COLO668 (cell line): ENCODE data around the gene TAS2R40.

Experiments used
- DNase-seq: peaks from one replicate; lab custom pipeline; 2025; ENCODE audit not compliant: unreplicated experiment; lab: John Stamatoyannopoulos, UW

TAS2R40 gene

GRCh38 chr7:143222782-143223181 is 945 bp downstream of the TAS2R40 start:
- DNase-seq = no peak

DNA sequence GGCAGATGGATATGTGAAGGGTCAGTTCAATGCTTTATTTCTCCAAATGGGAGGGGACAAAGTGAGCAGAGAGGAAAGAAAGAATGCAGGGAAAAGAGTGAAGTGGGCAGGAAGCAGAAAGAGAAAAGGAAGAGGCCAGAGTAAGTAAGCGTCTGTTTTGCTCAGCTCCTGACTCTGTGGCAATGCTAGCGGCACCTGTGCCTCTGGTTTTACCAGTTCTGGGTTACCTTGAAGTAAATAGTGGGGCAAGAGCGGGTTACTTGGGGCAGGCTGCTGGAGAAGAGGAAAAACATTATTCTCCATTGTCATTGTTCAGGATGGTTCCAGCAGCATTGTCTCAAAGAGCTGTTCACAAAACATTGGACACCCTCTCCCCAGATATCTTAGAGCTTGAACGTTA is 1.9 kb downstream of the TAS2R40 start:
- no peak for DNase-seq

GRCh38 chr7:143225047-143225446 is 3.2 kb downstream of the TAS2R40 start:
- DNase-seq = no peak

DNA sequence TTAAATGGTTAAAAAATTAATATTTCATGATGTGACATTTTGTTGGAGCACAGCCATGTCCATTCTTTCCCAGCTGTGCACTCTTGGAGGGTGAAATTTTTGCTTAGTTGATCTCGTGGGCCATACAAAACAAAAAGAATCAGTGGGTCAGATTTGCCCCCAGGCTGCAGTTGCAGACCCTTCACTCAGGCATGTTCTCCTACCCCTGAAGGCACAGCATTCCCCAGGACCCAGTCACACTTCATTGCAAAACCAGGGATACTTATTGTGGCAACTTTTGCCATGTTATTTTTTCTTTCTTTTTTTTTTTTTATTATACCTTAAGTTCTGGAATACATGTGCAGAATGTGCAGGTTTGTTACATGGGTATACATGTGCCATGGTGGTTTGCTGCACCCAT is 6.0 kb downstream of the TAS2R40 start:
- DNase-seq = no peak

DNA sequence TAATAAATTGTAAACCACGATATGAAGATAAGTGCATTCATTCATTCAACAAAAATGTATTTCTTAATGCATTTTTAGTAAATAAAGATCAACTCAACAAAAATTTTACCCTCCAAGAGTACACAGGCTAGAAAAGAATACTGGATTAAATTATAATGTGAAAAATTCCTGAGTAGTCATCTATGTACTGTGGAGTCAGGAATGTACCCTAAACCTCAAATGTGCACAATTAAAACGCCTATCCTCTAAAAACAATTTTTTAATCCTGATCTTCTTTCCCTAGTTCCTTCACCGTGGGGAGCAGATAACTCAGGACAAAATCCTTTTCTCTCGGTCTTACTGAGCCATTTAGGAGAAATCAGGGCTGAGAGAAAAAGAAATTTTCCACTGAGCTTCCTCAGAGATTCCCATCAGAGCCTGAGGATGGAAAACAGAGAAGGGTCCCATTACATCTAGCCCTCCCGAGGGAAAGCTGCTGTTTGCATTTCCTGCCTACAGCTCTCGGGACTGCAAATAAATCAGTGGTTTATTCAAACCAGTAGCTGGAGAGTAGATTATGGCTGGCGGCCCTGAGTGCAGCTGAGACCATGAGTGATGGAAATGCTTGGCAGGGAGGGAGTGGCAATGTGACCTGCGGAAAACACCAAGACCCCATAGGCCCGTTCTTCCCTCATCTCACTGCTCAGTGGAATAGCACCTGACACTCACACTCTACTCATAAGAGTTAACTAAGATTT is 7.4 kb downstream of the TAS2R40 start:
- DNase-seq = no peak

- DNase-seq = no peak
These were observed 9.0 kb downstream of the TAS2R40 start for GRCh38 chr7:143230602-143231457.

DNA sequence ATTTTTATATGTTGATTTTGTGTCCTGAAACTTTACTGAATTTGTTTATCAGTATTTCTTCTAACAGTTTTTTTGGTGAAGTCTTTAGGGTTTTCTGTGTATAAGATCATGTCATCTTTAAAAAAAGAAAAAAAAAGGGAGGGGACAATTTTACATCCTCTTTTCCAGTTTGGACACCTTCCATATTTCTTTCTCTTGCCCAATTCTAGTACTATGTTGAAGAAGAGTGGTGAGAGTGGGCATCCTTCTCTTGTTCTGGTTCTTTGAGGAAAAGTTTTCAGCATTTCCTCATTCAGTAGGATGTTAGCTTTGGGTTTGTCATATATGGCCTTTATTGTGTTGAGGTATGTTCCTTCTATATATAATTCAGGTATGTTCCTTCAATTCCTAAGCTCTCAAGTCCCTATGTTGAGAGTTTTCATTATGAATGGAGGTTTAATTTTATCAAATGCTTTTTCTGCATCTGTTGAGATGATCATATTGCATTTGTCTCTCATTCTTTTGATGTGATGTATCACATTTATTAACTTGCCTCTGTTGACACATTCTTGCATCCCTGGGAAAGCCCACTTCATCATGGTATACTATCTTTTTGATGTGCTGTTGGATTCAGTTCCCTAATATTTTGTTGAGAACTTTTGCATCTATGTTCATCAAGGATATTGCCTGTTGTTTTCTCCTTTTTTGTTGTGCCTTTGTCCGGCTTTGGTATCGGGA is 12.1 kb downstream of the TAS2R40 start:
- DNase-seq = no peak

DNA sequence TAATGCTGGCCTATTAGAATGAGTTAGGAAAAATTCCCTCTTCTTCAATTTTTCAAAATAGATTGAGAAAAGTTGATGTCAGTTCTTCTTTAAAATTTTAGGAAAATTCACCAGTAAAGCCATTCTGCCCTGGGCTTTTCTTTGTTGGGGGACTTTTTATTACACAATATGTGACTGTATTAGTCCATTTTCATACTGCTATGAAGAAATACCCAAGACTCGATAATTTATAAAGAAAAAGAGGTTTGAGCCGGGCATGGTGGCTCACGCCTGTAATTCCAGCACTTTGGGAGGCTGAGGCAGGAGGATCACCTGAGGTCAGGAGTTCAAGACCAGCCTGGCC is 12.7 kb downstream of the TAS2R40 start:
- DNase-seq = no peak

GRCh38 chr7:143235561-143235960 is 13.7 kb downstream of the TAS2R40 start:
- DNase-seq = no peak

DNA sequence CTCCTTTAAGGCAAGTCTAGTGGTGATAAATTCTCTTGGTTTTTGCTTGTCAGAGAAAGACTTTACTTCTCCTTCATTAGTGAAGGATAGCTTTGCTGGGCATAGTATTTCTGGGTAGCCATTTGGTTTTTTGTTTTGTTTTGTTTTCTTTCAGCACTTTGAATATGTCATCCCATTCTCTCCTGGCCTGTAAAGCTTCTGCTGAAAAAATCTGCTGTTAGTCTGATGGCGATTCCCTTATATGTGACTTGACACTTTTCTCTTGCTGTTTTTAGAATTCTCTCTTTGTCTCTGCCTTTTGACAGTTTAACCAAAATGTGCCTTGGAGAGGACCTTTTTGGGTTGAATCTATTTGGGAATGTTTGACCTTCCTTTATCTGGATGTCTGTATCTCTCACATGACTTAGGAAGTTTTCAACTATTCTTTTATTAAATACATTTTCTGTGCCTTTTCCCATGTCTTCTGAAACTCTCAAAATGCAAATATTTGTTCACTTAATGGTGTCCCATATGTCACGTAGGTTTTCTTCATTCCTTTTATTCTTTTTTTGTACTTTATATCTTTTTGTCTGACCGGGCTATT is 14.7 kb downstream of the TAS2R40 start:
- DNase-seq = no peak

GRCh38 chr7:143237366-143237765 is 15.5 kb downstream of the TAS2R40 start:
- no peak for DNase-seq

DNA sequence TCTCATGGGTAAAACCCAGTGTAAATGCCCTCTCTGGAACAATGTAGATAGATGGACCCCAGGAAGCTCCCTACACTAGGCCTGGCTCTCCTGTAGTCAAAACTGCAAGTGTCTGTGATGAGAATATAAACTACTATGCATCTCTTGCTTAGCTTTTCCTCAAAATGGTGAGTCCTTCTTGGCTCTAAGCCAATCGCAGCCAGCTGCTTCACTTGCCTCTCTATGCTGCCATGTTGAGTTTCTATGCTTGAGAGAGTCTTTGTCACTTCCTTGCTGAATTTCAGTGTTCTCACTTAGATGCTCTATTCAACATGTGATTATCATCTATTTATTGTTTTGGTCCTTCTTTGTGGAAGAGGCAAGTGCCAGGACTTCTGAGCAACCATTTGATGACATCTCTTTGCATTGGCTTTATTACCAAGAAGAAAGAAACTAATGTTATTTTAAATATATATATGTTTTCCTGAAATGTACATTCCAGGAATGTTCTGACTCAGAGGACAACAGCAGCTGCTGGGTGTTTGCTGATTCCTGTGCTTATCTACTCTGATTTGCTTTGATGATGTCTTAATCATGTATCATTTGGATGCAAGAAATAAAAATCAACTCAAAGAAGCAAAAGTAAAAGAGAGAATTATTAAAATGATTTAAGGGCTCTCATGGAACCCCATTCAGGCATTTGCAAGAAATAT is 16.6 kb downstream of the TAS2R40 start:
- DNase-seq = no peak

- no peak for DNase-seq
These were observed 18.0 kb downstream of the TAS2R40 start for GRCh38 chr7:143239813-143240212.

DNA sequence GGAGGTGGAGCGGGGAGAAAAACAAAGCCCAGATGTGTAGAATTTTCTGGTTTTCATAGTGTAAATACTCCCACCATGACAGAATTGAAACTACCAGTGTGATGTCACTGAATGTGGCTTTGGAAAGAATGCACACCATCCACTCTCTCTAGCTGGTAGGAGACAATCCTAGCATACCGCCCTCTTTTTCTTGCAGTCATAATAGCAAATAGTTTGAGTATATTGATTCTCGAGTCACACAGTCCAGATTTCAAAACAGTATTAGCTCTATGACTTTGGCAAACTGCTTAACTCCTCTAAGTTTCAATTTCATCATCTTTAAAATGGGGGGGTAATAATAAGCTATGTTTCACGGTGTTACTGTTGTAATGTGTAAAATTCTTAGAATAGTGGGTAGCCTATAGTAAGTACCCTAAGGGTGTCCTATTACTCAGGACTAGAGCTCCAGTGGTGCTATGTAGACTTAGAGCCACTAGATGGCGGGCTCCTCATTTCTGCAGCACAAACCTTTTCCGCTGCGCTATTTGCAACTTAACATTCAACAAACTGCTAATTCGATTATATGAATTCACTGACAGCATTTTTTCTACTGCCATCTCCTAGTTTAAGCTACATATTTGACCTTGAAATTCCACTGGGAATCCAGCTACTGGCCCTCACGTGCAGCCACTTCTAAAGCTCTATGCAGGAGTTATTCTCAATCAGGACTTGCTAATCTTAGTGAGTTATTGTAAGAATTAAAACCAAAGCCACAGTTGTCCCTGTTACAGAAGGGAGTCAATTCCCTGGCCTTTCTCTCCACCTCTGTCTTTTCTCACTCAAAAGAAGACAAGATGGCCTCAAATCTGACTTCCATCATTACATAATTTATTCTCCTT is 18.7 kb downstream of the TAS2R40 start:
- peak; percentile 48 for DNase-seq

GRCh38 chr7:143242306-143242705 is 20.5 kb downstream of the TAS2R40 start:
- DNase-seq = no peak

- no peak for DNase-seq
These were observed 21.3 kb downstream of the TAS2R40 start for GRCh38 chr7:143243111-143243510.

GRCh38 chr7:143243614-143244013 is 21.8 kb downstream of the TAS2R40 start:
- DNase-seq = no peak

DNA sequence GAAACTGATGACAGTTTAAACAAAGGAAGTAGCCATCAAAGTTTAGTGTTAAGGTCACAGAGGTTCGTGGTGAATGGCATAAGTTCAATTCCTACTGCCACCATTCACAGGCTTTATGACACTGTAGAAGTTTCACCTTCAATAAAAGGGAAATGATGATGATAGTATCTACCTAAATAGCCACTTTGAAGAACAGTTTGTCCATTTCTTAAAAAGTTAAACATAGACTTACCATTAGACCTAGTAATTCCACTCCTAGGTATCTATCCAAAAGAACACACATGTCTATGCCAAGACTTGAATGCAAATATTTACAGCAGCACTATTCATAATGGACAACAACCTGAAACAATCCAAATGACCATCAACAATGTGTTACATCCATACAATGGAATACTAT is 22.5 kb downstream of the TAS2R40 start:
- DNase-seq = no peak

GRCh38 chr7:143245123-143245522 is 23.3 kb downstream of the TAS2R40 start:
- no peak for DNase-seq

GRCh38 chr7:143247372-143247771 is 25.5 kb downstream of the TAS2R40 start:
- no peak for DNase-seq
